GM12872 (cell line): ENCODE measurements around the gene CCDC7.

Experiments used
- CTCF ChIP-seq: IDR thresholded peaks from 3 replicates; pipeline ENCODE4 v1.5.1; 2011; ENCODE audit warnings: low read depth, mild to moderate bottlenecking, low read length, moderate library complexity; ENCODE audit not compliant: insufficient read depth

Gene CCDC7

GRCh38 chr10:32787690-32788284, 341.8 kb downstream of the CCDC7 start:
- no peak for TF ChIP-seq CTCF

GRCh38 chr10:32788359-32788758, 342.4 kb downstream of the CCDC7 start:
- no peak for TF ChIP-seq CTCF

GRCh38 chr10:32790483-32790882, 344.5 kb downstream of the CCDC7 start:
- TF ChIP-seq CTCF = no peak

GRCh38 chr10:32793033-32793432, 347.1 kb downstream of the CCDC7 start:
- no peak for TF ChIP-seq CTCF

- peak; percentile 54 for TF ChIP-seq CTCF
Measured at GRCh38 chr10:32795598-32796183, 349.8 kb downstream of the CCDC7 start.

GRCh38 chr10:32846974-32847373, 401.0 kb downstream of the CCDC7 start:
- TF ChIP-seq CTCF = no peak

GRCh38 chr10:32851301-32851700, 405.4 kb downstream of the CCDC7 start:
- TF ChIP-seq CTCF = no peak

GRCh38 chr10:32854435-32854834, 408.5 kb downstream of the CCDC7 start:
- TF ChIP-seq CTCF = no peak
